H9 (cell line): ENCODE results near the gene CEACAM20. TPM values are rescaled to one million over a fixed set of nuclear protein-coding genes. Genes with fewer than 3 reads are reported as not detected.

Source experiments
- DNase-seq: peaks from one replicate; pipeline ENCODE4 v3.0.0-alpha.2; 2017
- H2AFZ ChIP-seq: one replicate; pipeline ENCODE4 v1.6.1; 2013; ENCODE audit warnings: mild to moderate bottlenecking, low read length, control low read depth, moderate library complexity
- H2AK5ac ChIP-seq: 2 replicates; pipeline ENCODE4 v1.6.1; 2013; ENCODE audit warnings: low read length, control low read depth, mixed read lengths; ENCODE audit not compliant: insufficient read length
- H2BK120ac ChIP-seq: one replicate; pipeline ENCODE4 v1.6.1; 2013; ENCODE audit warnings: low read depth, mild to moderate bottlenecking, low read length, control low read depth, inconsistent platforms; ENCODE audit not compliant: poor library complexity, severe bottlenecking
- H2BK12ac ChIP-seq: 2 replicates; pipeline ENCODE4 v1.6.1; 2013; ENCODE audit warnings: low read length, control low read depth, mixed read lengths, low read depth; ENCODE audit not compliant: insufficient read length
- H2BK15ac ChIP-seq: 2 replicates; pipeline ENCODE4 v1.6.1; 2013; ENCODE audit warnings: low read depth, low read length, control low read depth
- H2BK20ac ChIP-seq: one replicate; pipeline ENCODE4 v1.6.1; 2013; ENCODE audit warnings: low read depth, mild to moderate bottlenecking, low read length, control low read depth, inconsistent platforms; ENCODE audit not compliant: poor library complexity, severe bottlenecking
- H2BK5ac ChIP-seq: 2 replicates; pipeline ENCODE4 v1.6.1; 2013; ENCODE audit warnings: low read length, control low read depth, mixed read lengths; ENCODE audit not compliant: insufficient read length
- H3K14ac ChIP-seq: 2 replicates; pipeline ENCODE4 v1.6.1; 2013; ENCODE audit warnings: low read length, control low read depth; ENCODE audit not compliant: insufficient read depth
- H3K18ac ChIP-seq: 2 replicates; pipeline ENCODE4 v1.6.1; 2013; ENCODE audit warnings: low read depth, mild to moderate bottlenecking, mixed read lengths, low read length, control low read depth; ENCODE audit not compliant: insufficient read length
- H3K23ac ChIP-seq: 2 replicates; pipeline ENCODE4 v1.6.1; 2013; ENCODE audit warnings: low read length, control low read depth, mixed read lengths, low read depth; ENCODE audit not compliant: insufficient read length
- H3K23me2 ChIP-seq: 2 replicates; pipeline ENCODE4 v1.6.1; 2013; ENCODE audit warnings: low read depth, mild to moderate bottlenecking, mixed read lengths, low read length, control low read depth; ENCODE audit not compliant: insufficient read length, poor library complexity, severe bottlenecking
- H3K27ac ChIP-seq: 2 replicates; pipeline ENCODE4 v1.5.1; 2013; ENCODE audit warnings: low read length, control low read depth, mixed read lengths, low read depth; ENCODE audit not compliant: insufficient read length
- H3K27me3 ChIP-seq: 2 replicates; pipeline ENCODE4 v1.6.1; 2013; ENCODE audit warnings: low read length, control low read depth, inconsistent platforms; ENCODE audit not compliant: insufficient read depth
- H3K4ac ChIP-seq: 2 replicates; pipeline ENCODE4 v1.6.1; 2013; ENCODE audit warnings: low read depth, mild to moderate bottlenecking, control low read depth, inconsistent platforms, low read length, moderate library complexity
- H3K4me1 ChIP-seq: 2 replicates; pipeline ENCODE4 v1.6.1; 2013; ENCODE audit warnings: low read length, control low read depth, inconsistent platforms; ENCODE audit not compliant: insufficient read depth
- H3K4me2 ChIP-seq: 2 replicates; pipeline ENCODE4 v1.6.1; 2013; ENCODE audit warnings: low read length, control low read depth, mixed read lengths; ENCODE audit not compliant: insufficient read length, insufficient read depth
- H3K56ac ChIP-seq: 2 replicates; pipeline ENCODE4 v1.6.1; 2013; ENCODE audit warnings: low read depth, mild to moderate bottlenecking, mixed read lengths, low read length, control low read depth; ENCODE audit not compliant: insufficient read length
- H3K79me1 ChIP-seq: 2 replicates; pipeline ENCODE4 v1.6.1; 2013; ENCODE audit warnings: low read depth, mild to moderate bottlenecking, moderate library complexity, low read length, control low read depth, inconsistent platforms; ENCODE audit not compliant: insufficient read depth, poor library complexity, severe bottlenecking
- H3K79me2 ChIP-seq: 2 replicates; pipeline ENCODE4 v1.6.1; 2013; ENCODE audit warnings: low read length, control low read depth, inconsistent platforms; ENCODE audit not compliant: insufficient read depth
- H3K9ac ChIP-seq: 2 replicates; pipeline ENCODE4 v1.6.1; 2013; ENCODE audit warnings: low read length, control low read depth, mixed read lengths; ENCODE audit not compliant: insufficient read length; ENCODE audit errors: extremely low read depth
- H3K9me3 ChIP-seq: one replicate; pipeline ENCODE4 v1.6.1; 2013; ENCODE audit warnings: low read depth, low read length, inconsistent platforms; ENCODE audit not compliant: control insufficient read depth
- H3T11ph ChIP-seq: one replicate; pipeline ENCODE4 v1.6.1; 2013; ENCODE audit warnings: mild to moderate bottlenecking, low read length, control low read depth, inconsistent platforms
- H4K20me1 ChIP-seq: one replicate; pipeline ENCODE4 v1.6.1; 2013; ENCODE audit not compliant: control insufficient read depth, insufficient read length, insufficient read depth
- H4K5ac ChIP-seq: 2 replicates; pipeline ENCODE4 v1.6.1; 2013; ENCODE audit warnings: low read depth, mild to moderate bottlenecking, mixed read lengths, low read length, control low read depth; ENCODE audit not compliant: insufficient read length
- H4K8ac ChIP-seq: replicated peaks from 2 replicates; pipeline ENCODE4 v1.6.1; 2013; ENCODE audit warnings: low read length, control low read depth, mixed read lengths, low read depth; ENCODE audit not compliant: insufficient read length
- H4K91ac ChIP-seq: 2 replicates; pipeline ENCODE4 v1.6.1; 2013; ENCODE audit warnings: low read depth, mild to moderate bottlenecking, moderate library complexity, mixed read lengths, low read length, control low read depth; ENCODE audit not compliant: insufficient read length
- H3K27ac Mint-ChIP-seq, 3 experiments: 2 replicates in 2 of 3; 3 replicates in 1 of 3; pipeline ENCODE4 v1.8.0; 2020 to 2021; ENCODE audit warnings: mixed read lengths in 3 of 3, mild to moderate bottlenecking in 1 of 3, moderate library complexity in 1 of 3
- H3K27me3 Mint-ChIP-seq: 2 replicates; pipeline ENCODE4 v1.8.0; 2021; ENCODE audit warnings: low read depth, mild to moderate bottlenecking, moderate library complexity, mixed read lengths
- H3K36me3 Mint-ChIP-seq, 3 experiments: 2 replicates in 2 of 3; 3 replicates in 1 of 3; pipeline ENCODE4 v1.8.0; 2020 to 2021; ENCODE audit warnings: low read depth in 3 of 3, mixed read lengths in 3 of 3; ENCODE audit not compliant: insufficient read depth in 1 of 3
- H3K4me1 Mint-ChIP-seq, 2 experiments: 2 replicates each; pipeline ENCODE4 v1.8.0; 2020; ENCODE audit warnings: mixed read lengths in 2 of 2
- H3K4me3 Mint-ChIP-seq, 2 experiments: 2 replicates in 1 of 2; 3 replicates in 1 of 2; pipeline ENCODE4 v1.8.0; 2020 to 2021; ENCODE audit warnings: mild to moderate bottlenecking in 2 of 2, mixed read lengths in 2 of 2, moderate library complexity in 1 of 2
- H3K9me3 Mint-ChIP-seq, 2 experiments: 2 replicates in 1 of 2; 3 replicates in 1 of 2; pipeline ENCODE4 v1.8.0; 2020; ENCODE audit warnings: mild to moderate bottlenecking in 2 of 2, mixed read lengths in 2 of 2, moderate library complexity in 1 of 2
- CTCF ChIP-seq: fragments of 200-600 bp; sonication (generic); conservative IDR thresholded peaks from 3 replicates; pipeline ENCODE4 v1.8.0; 2021; ENCODE audit warnings: antibody characterized with exemption, mild to moderate bottlenecking
- WGBS: extraction: QIAGEN DNeasy Blood & Tissue Kit; methylation state at CpG from one replicate; pipeline ENCODE4 v1.1.7; 2013; ENCODE audit warnings: missing lambda C conversion rate, low lambda C conversion rate, mixed read lengths; ENCODE audit not compliant: insufficient read length; ENCODE audit errors: extremely low coverage; 5-methylcytosine and 5-hydroxymethylcytosine counted together
- total RNA-seq: library from RNA; stranded (reverse); gene quantifications from 2 replicates; pipeline ENCODE4 v1.2.1, GENCODE V29; 2021

Gene CEACAM20
- total RNA-seq, 1 experiment from 2014 or later = not detected

DNA sequence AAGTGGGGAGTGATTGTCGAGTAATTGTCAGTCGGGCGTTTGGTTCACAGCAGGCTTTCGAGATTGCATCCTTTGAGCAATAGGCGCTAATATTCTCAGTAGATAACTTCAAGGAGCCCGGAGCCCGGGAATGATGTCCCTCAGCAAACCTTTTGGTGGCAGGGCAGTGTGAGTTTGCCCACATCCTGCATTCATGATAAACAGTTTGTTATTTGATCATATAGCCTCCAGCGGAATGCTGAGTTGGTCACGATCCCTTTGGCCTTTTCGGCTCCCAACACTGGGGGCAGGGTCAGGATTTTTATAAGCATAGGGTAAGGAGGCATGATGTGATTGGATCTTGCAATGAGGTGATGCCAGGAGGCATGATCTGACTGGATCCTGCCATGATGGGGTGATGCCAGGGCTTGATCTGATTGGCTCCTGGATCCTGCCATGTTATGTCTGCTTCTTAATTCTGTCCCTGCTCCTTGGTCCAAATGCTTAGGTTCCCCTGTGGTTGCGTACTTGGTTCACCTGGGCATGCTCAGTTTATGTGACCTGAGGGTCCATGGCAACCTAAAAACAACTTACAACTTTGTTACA lies 45.7 kb upstream of the CEACAM20 start:
- no peak overlapping the region for H3K56ac ChIP-seq
- no peaks in the 10 kb centered on the region for H4K20me1 ChIP-seq
- no peak overlapping the region for H2AK5ac ChIP-seq
- WGBS = no CpG with 5 or more reads among the region's 11 CpGs
- no peaks in the 10 kb centered on the region for H3K23me2 ChIP-seq
- Mint-ChIP-seq H3K4me3 (no peak overlapping the region), H3K27me3 (peaks cover 4% of the 10 kb centered on the region; the same call in 1 of the 2 replicates), H3K27ac (peak overlapping the region in 1 of 3 experiments; percentile 44; a peak in 1 of 7 replicates), H3K9me3 (no peaks in the 10 kb centered on the region), H3K36me3 (no peaks in the 10 kb centered on the region), H3K4me1 (peaks cover 0 to 13% of the 10 kb centered on the region in 2 experiments; a peak in 2 of 4 replicates)
- no peak overlapping the region for H3T11ph ChIP-seq
- no peaks in the 10 kb centered on the region for H3K9me3 ChIP-seq
- H2BK15ac ChIP-seq = no peak overlapping the region
- H2AFZ ChIP-seq = no peak overlapping the region
- no peak overlapping the region for H2BK20ac ChIP-seq
- H3K27me3 ChIP-seq = no peaks in the 10 kb centered on the region
- H4K91ac ChIP-seq = no peak overlapping the region
- H4K5ac ChIP-seq = no peak overlapping the region
- H3K4me2 ChIP-seq = no peak overlapping the region
- H3K79me1 ChIP-seq = no peaks in the 10 kb centered on the region
- H3K4me1 ChIP-seq = no peaks in the 10 kb centered on the region
- no peak overlapping the region for H3K4ac ChIP-seq
- H2BK12ac ChIP-seq = no peak overlapping the region
- H2BK120ac ChIP-seq = no peak overlapping the region
- H3K23ac ChIP-seq = no peak overlapping the region
- H3K18ac ChIP-seq = no peak overlapping the region
- no peak for TF ChIP-seq CTCF
- H3K79me2 ChIP-seq = no peaks in the 10 kb centered on the region
- no peak overlapping the region for H3K9ac ChIP-seq
- no peak overlapping the region for H4K8ac ChIP-seq
- H2BK5ac ChIP-seq = no peak overlapping the region
- DNase-seq = no peak
- no peak overlapping the region for H3K14ac ChIP-seq
- no peak overlapping the region for H3K27ac ChIP-seq
